ENCODE data around the gene STX10. TPM values are rescaled to one million over a fixed set of nuclear protein-coding genes. Genes with fewer than 3 reads are reported as not detected.

STX10 gene
- total and polyA plus RNA-seq, 10 donors, result 43.8 to 98.0 (median 67.6) TPM

- Histone ChIP-seq H3K27me3 (replicated peaks in 1 of 7) (peaks cover 0 to 40% (median 0%) of the 10 kb centered on the region in 7 donors), H3K36me3 (peaks cover 0 to 27% (median 3%) of the 10 kb centered on the region in 6 donors), H3K27ac (peak overlapping the region; percentile 96 to 99 (median 97)), H3K4me1 (peaks cover 30 to 100% (median 99%) of the 10 kb centered on the region in 6 donors), H3K4me3 (peak overlapping the region; percentile 17 to 88 (median 70)), H3K9me3 (no peaks in the 10 kb centered on the region)
- peak in 2 of 3 donors; percentile 16 to 41 for TF ChIP-seq POLR2AphosphoS5 (IDR thresholded peaks at IDR 0.05)
- no peak for TF ChIP-seq POLR2A (IDR thresholded peaks at IDR 0.05)
- intact Hi-C loops (cut with DNase I; ENCODE audit: low total_unique reads), result loop anchor here (5.0 kb wide), 1 partner anchor 52 kb away; the partner anchor contains the start of genes IER2 and STX10
- 32 to 47% (median 40%) methylated on average over 11 to 12 of the region's 12 CpGs for WGBS, 5 donors
- DNase-seq, result peak; percentile 82
Measured at GRCh38 chr19:13100031-13100588, 50.1 kb downstream of the STX10 start.

- no peaks in the 10 kb centered on the region for H3K9me3 ChIP-seq
- TF ChIP-seq POLR2A (IDR thresholded peaks at IDR 0.05) (peak in 1 of 3 donors; percentile 38), POLR2AphosphoS5 (IDR thresholded peaks at IDR 0.05) (peak; percentile 92 to 96 (median 92)), CTCF (IDR thresholded peaks at IDR 0.05 in 8 of 11, conservative IDR thresholded peaks at IDR 0.05 in 3 of 11) (peak in 2 of 11 experiments; percentile 18 to 26)
- H3K4me3 ChIP-seq, result peak overlapping the region; percentile 17 to 88 (median 52)
- intact Hi-C loops (cut with DNase I; ENCODE audit: low total_unique reads), result no loop called here
- H3K36me3 ChIP-seq, result peaks cover 0 to 27% (median 3%) of the 10 kb centered on the region in 6 donors
- H3K27ac ChIP-seq, result peak overlapping the region; percentile 96 to 99 (median 97)
- peak; percentile 98 for DNase-seq
- H3K27me3 ChIP-seq (replicated peaks in 1 of 7), result peaks cover 0 to 41% (median 0%) of the 10 kb centered on the region in 7 donors
- peaks cover 31 to 100% (median 99%) of the 10 kb centered on the region in 6 donors for H3K4me1 ChIP-seq
- WGBS, 5 donors, result 4 to 16% (median 6%) methylated on average over 17 to 77 of the region's 77 CpGs
Measured at GRCh38 chr19:13099073-13099999, 50.8 kb downstream of the STX10 start.

GRCh38 chr19:13098277-13099072 is 51.7 kb downstream of the STX10 start:
- Histone ChIP-seq H3K36me3 (peaks cover 0 to 27% (median 3%) of the 10 kb centered on the region in 6 donors), H3K27me3 (replicated peaks in 1 of 7) (peaks cover 0 to 41% (median 0%) of the 10 kb centered on the region in 7 donors), H3K27ac (peak overlapping the region; percentile 96 to 99 (median 97)), H3K9me3 (no peaks in the 10 kb centered on the region), H3K4me1 (peaks cover 31 to 100% (median 98%) of the 10 kb centered on the region in 6 donors), H3K4me3 (peak overlapping the region; percentile 16 to 88 (median 52))
- TF ChIP-seq CTCF (IDR thresholded peaks at IDR 0.05 in 8 of 11, conservative IDR thresholded peaks at IDR 0.05 in 3 of 11) (no peak), POLR2AphosphoS5 (IDR thresholded peaks at IDR 0.05) (peak; percentile 33 to 67 (median 42)), POLR2A (IDR thresholded peaks at IDR 0.05) (peak in 1 of 3 donors; percentile 22)
- DNase-seq, result peak; percentile 90
- 7 to 21% (median 11%) methylated on average over 43 to 58 of the region's 58 CpGs for WGBS, 5 donors
- intact Hi-C loops (cut with DNase I; ENCODE audit: low total_unique reads), result no loop called here
